ENCODE measurements around the gene C1QA.
"Not testable (repeated sequence)": the region's sequence is repeated elsewhere in the genome, so short reads cannot be mapped to it uniquely, and the experiment has no call there.

C1QA gene

GRCh38 chr1:22641247-22641646, 4.8 kb downstream of the C1QA start:
- DNase-seq (ENCODE audit: low spot score) = no peak

GRCh38 chr1:22641906-22642636, 5.6 kb downstream of the C1QA start:
- peak; percentile 47 for DNase-seq (ENCODE audit: low spot score)

GRCh38 chr1:22643381-22643780, 7.0 kb downstream of the C1QA start, which contains the start of gene C1QC:
C1QC (plus strand) TSS chr1:22643633; CDS start chr1:22644024, 391 bp downstream.
- DNase-seq (ENCODE audit: low spot score) = no peak

GRCh38 chr1:22643928-22644327, 7.5 kb downstream of the C1QA start:
- no peak for DNase-seq (ENCODE audit: low spot score)

GRCh38 chr1:22645931-22646330, 9.5 kb downstream of the C1QA start:
- no peak for DNase-seq (ENCODE audit: low spot score)

GRCh38 chr1:22646384-22646783, 10.0 kb downstream of the C1QA start:
- DNase-seq (ENCODE audit: low spot score) = no peak

- no peak for DNase-seq (ENCODE audit: low spot score)
These were observed 13.8 kb downstream of the C1QA start for GRCh38 chr1:22650089-22650693.

- no peak for DNase-seq (ENCODE audit: low spot score)
These were observed 15.8 kb downstream of the C1QA start for GRCh38 chr1:22651941-22652856.

GRCh38 chr1:22652881-22653316, 16.5 kb downstream of the C1QA start, which contains the start of gene C1QB:
C1QB (plus strand) TSS chr1:22653236; CDS start chr1:22659463, 6,227 bp downstream.
- DNase-seq (ENCODE audit: low spot score) = no peak

- no peak for DNase-seq (ENCODE audit: low spot score)
These were observed 18.3 kb downstream of the C1QA start for GRCh38 chr1:22654692-22655091.

GRCh38 chr1:22658385-22659163, 22.1 kb downstream of the C1QA start:
- DNase-seq (ENCODE audit: low spot score) = no peak

- DNase-seq (ENCODE audit: low spot score) = no peak
These were observed 24.4 kb downstream of the C1QA start for GRCh38 chr1:22660716-22661241.

- DNase-seq (ENCODE audit: low spot score) = no peak
These were observed 25.5 kb downstream of the C1QA start for GRCh38 chr1:22661880-22662279.

- DNase-seq (ENCODE audit: low spot score) = no peak
These were observed 25.9 kb downstream of the C1QA start for GRCh38 chr1:22662318-22662717.

- no peak for DNase-seq (ENCODE audit: low spot score)
These were observed 26.6 kb downstream of the C1QA start for GRCh38 chr1:22662986-22663408.

- no peak for DNase-seq (ENCODE audit: low spot score)
These were observed 29.3 kb downstream of the C1QA start for GRCh38 chr1:22665752-22666151.

- DNase-seq (ENCODE audit: low spot score) = no peak
These were observed 30.0 kb downstream of the C1QA start for GRCh38 chr1:22666412-22666811.

GRCh38 chr1:22668840-22669239, 32.4 kb downstream of the C1QA start:
- DNase-seq (ENCODE audit: low spot score) = not testable (repeated sequence)

GRCh38 chr1:22670352-22670975, 34.0 kb downstream of the C1QA start:
- DNase-seq (ENCODE audit: low spot score) = no peak

GRCh38 chr1:22671999-22672398, 35.6 kb downstream of the C1QA start:
- no peak for DNase-seq (ENCODE audit: low spot score)

Measured in LoVo (cell line).